T-helper 1 cell treated with Interleukin-12 subunit alpha and Interleukin-12 subunit beta and Interleukin-4 antibody, amounts not matched to agents 30 ng/mL and 1 ng/mL, for 36 hours (primary cell): ENCODE measurements around the gene PRR14. TPM values are rescaled to one million over a fixed set of nuclear protein-coding genes. Genes with fewer than 3 reads are reported as not detected.

Source experiments
- intact Hi-C: fragments of 100-400 bp; cut with micrococcal nuclease; formaldehyde crosslinking; loops from one replicate; pipeline ENCODE4 v1.15.1; 2024
- total RNA-seq: library from RNA; stranded (reverse); gene quantifications from 2 replicates; pipeline ENCODE4 v1.2.3, GENCODE V29; 2022

PRR14 gene
- total RNA-seq, 1 donor from 2014 or later: 90.0 TPM

GRCh38 chr16:30657866-30658730, 7.3 kb downstream of the PRR14 start, which contains the start of gene FBRS:
Gene FBRS (plus strand): TSS chr16:30658431. CDS start chr16:30659519, 1,088 bp downstream.
- intact Hi-C loops: loop anchor here (1.0 to 10.0 kb wide), 24 partner anchors 8 to 1217 kb away; partner anchors contain the start of genes ALDOA, ARMC5, CFAP119 and DCTPP1

- intact Hi-C loops: loop anchor here (1.0 to 10.0 kb wide), 24 partner anchors 9 to 1216 kb away; partner anchors contain the start of genes ALDOA, ARMC5, CFAP119 and DCTPP1
Measured at GRCh38 chr16:30658731-30659506, 8.2 kb downstream of the PRR14 start.

- intact Hi-C loops: loop anchor here (1.0 to 10.0 kb wide), 8 partner anchors 35 to 1215 kb away; partner anchors contain the start of genes KCTD13, TAOK2, TBX6 and YPEL3
Measured at GRCh38 chr16:30659507-30660423, 9.0 kb downstream of the PRR14 start.

GRCh38 chr16:30660424-30661261, 9.9 kb downstream of the PRR14 start:
- intact Hi-C loops: loop anchor here (1.0 kb wide), 1 partner anchor 34 kb away; no protein-coding TSS in a partner anchor

GRCh38 chr16:30662449-30662848, 11.7 kb downstream of the PRR14 start:
- intact Hi-C loops: no loop called here

- intact Hi-C loops: no loop called here
Measured at GRCh38 chr16:30663038-30663437, 12.3 kb downstream of the PRR14 start.

- intact Hi-C loops: no loop called here
Measured at GRCh38 chr16:30663820-30664219, 13.1 kb downstream of the PRR14 start.

GRCh38 chr16:30664616-30665109, 13.9 kb downstream of the PRR14 start:
- intact Hi-C loops: no loop called here

- intact Hi-C loops: no loop called here
Measured at GRCh38 chr16:30665155-30665829, 14.5 kb downstream of the PRR14 start.

- intact Hi-C loops: no loop called here
Measured at GRCh38 chr16:30665830-30666190, 15.1 kb downstream of the PRR14 start.

GRCh38 chr16:30666681-30667080, 15.9 kb downstream of the PRR14 start:
- intact Hi-C loops: no loop called here

GRCh38 chr16:30667361-30667905, 16.7 kb downstream of the PRR14 start:
- intact Hi-C loops: no loop called here

GRCh38 chr16:30668393-30668792, 17.6 kb downstream of the PRR14 start:
- intact Hi-C loops: no loop called here

GRCh38 chr16:30669026-30669902, 18.5 kb downstream of the PRR14 start:
- intact Hi-C loops: no loop called here

GRCh38 chr16:30669903-30670824, 19.4 kb downstream of the PRR14 start:
- intact Hi-C loops: no loop called here

GRCh38 chr16:30675143-30675542, 24.4 kb downstream of the PRR14 start:
- intact Hi-C loops: no loop called here
